ENCODE results near the gene ZNF385C. TPM values are rescaled to one million over a fixed set of nuclear protein-coding genes. Genes with fewer than 3 reads are reported as not detected.

Gene ZNF385C
- total RNA-seq, 4 donors from 2014 or later = 0.18 to 0.38 TPM; not detected in 2

DNA sequence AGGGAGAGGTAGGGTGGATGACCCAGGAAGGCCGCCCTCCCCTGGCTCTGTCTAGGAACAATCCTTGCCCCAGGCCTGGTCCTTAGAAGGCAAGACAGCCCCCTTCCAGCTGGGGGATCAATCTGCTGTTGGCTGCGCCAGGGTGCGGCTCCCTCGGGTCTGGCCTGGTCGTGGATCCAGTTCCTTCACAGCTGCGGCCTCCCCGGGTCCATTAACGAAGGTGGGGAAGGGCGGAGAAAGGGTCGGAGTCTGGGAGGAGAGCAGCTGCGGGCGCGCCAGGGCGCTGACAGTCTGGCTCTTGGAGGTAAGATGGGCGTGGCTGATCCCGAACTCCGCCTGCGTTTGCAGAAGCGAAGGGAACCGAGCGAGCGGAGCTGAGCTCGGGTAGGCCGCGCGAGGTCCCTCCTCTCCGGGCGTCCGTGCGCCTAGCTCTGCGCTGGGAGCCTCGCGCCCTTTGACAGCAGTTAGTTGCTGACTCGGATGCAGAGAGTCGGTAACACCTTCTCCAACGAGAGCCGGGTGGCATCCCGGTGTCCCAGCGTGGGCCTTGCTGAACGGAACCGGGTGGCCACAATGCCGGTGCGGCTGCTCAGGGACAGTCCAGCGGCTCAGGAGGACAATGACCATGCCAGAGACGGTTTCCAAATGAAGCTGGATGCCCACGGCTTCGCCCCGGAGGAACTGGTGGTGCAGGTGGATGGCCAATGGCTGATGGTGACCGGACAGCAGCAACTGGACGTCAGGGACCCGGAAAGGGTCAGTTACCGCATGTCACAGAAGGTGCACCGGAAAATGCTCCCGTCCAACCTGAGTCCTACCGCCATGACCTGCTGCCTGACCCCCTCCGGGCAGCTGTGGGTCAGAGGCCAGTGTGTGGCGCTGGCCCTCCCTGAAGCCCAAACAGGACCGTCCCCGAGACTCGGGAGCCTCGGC is 24.4 kb upstream of the ZNF385C start, which contains the start of gene HSPB9:
Gene HSPB9 (plus strand): TSS at position 434 of the 933 bp plus-strand sequence. CDS start 47 bp downstream, at position 481.
- TF ChIP-seq POLR2A (IDR thresholded peaks at IDR 0.05) (no peak), CTCF (IDR thresholded peaks at IDR 0.05) (no peak)
- Histone ChIP-seq H3K4me3 (peak within 1 kb of the TSS; percentile 8 to 83 (median 36)), H3K9me3 (no peaks in the 10 kb centered on the region), H3K27ac (peak within 1 kb of the TSS; percentile 39 to 72 (median 53)), H3K4me1 (peaks cover 19 to 50% (median 24%) of the 10 kb centered on the region in 3 donors), H3K27me3 (no peaks in the 10 kb centered on the region), H3K36me3 (peaks cover 5 to 53% (median 15%) of the 10 kb centered on the region in 3 donors)
- 53 to 91% methylated on average over 10 to 30 of the region's 61 CpGs for WGBS, 2 donors
- intact Hi-C loops (cut with DNase I) = no loop called here
- no peak for DNase-seq

DNA sequence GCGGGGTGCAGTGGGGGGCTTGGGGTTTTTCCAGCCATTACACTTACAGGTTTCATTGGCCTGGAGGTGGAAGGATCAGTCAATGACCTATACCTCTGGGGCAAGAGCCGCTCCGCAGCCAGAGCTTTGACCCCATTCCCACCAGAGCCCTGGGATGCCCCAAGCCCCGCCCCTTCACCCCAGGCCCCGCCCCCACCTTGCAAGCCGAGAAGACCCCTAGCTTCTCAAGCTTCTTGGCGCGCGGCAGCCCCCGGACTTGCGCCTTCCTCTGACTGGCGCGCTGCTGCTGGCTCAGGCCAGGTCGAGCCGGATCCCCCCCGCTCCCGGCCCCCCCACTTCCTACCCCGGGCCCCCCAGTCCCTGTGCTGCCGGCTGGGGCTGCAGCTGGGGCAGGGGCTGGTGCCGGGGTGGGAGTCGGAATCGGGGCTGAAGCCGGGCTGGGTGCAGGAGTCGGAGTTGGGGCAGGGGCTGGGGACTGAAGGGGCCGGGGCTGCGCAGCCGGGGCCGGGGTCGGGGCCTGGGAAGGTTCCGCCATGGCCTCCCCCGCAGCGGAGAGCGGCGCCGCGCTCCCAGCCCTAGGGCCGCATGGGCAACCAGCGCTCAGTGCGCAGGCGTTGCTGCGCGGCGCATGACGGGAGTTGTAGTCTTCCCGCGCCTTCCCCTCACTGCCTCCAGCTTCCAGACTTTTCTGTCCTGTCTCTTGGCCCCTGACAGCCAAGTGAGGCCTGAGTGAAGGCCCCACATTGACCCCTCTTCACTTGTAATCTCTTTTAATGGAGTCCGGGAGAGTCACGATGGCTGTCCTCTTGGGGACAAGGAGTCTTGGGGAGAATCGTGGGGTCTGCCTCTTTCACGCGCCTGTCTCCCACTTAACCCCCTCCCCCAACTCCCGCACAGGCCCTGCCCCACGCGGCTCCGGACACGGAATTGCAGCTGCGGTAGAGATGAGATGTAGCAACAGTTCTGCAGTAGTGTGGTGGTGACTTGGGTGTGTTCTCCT is 22.8 kb upstream of the ZNF385C start, which contains the start of gene KAT2A:
Gene KAT2A (minus strand): TSS at position 598 of the 1,000 bp plus-strand sequence. CDS start 63 bp downstream, at position 535.
- Histone ChIP-seq H3K4me3 (peak within 1 kb of the TSS; percentile 79 to 97 (median 85)), H3K4me1 (peaks cover 19 to 62% (median 24%) of the 10 kb centered on the region in 3 donors), H3K9me3 (no peaks in the 10 kb centered on the region), H3K27me3 (no peaks in the 10 kb centered on the region), H3K27ac (peak within 1 kb of the TSS; percentile 57 to 81 (median 72)), H3K36me3 (peaks cover 7 to 46% (median 11%) of the 10 kb centered on the region in 3 donors)
- intact Hi-C loops (cut with DNase I) = no loop called here
- TF ChIP-seq POLR2A (IDR thresholded peaks at IDR 0.05) (peak in 1 of 4 donors; percentile 25), CTCF (IDR thresholded peaks at IDR 0.05) (peak in 1 of 6 experiments; percentile 22)
- DNase-seq = no peak
- WGBS, 2 donors = 2 to 16% methylated on average over 9 to 16 of the region's 57 CpGs

GRCh38 chr17:42120161-42120769 is 22.0 kb upstream of the ZNF385C start:
- WGBS, 2 donors = 30 to 38% methylated on average over 5 to 6 of the region's 7 CpGs
- Histone ChIP-seq H3K27me3 (no peaks in the 10 kb centered on the region), H3K4me1 (peaks cover 19 to 62% (median 24%) of the 10 kb centered on the region in 3 donors), H3K4me3 (peak overlapping the region; percentile 79 to 97 (median 85)), H3K36me3 (peaks cover 3 to 46% (median 11%) of the 10 kb centered on the region in 3 donors), H3K27ac (peak overlapping the region in 3 of 4 donors; percentile 55 to 73 (median 72)), H3K9me3 (no peaks in the 10 kb centered on the region)
- TF ChIP-seq POLR2A (IDR thresholded peaks at IDR 0.05) = no peak
- no peak for TF ChIP-seq CTCF (IDR thresholded peaks at IDR 0.05)
- intact Hi-C loops (cut with DNase I) = no loop called here
- DNase-seq = no peak

- H3K27me3 ChIP-seq = no peaks in the 10 kb centered on the region
- TF ChIP-seq POLR2A (IDR thresholded peaks at IDR 0.05) = no peak
- TF ChIP-seq CTCF (IDR thresholded peaks at IDR 0.05) = no peak
- no peak overlapping the region for H3K27ac ChIP-seq
- intact Hi-C loops (cut with DNase I) = loop anchor here (5.0 kb wide), 1 partner anchor 52 kb away; no protein-coding TSS in a partner anchor
- H3K4me3 ChIP-seq = no peak overlapping the region
- DNase-seq = no peak
- H3K9me3 ChIP-seq = no peaks in the 10 kb centered on the region
- WGBS, 2 donors = 92 to 94% methylated on average over 7 to 10 of the region's 18 CpGs
- peaks cover 19 to 71% (median 24%) of the 10 kb centered on the region in 3 donors for H3K4me1 ChIP-seq
- H3K36me3 ChIP-seq = peaks cover 0 to 47% (median 11%) of the 10 kb centered on the region in 3 donors
Measured at GRCh38 chr17:42119301-42119700, 21.0 kb upstream of the ZNF385C start.

All from esophagus squamous epithelium (tissue), 5 donors.